ENCODE data around the gene CNGB1. TPM values are rescaled to one million over a fixed set of nuclear protein-coding genes. Genes with fewer than 3 reads are reported as not detected.
"Not testable (repeated sequence)": the region's sequence is repeated elsewhere in the genome, so short reads cannot be mapped to it uniquely, and the experiment has no call there.

Gene CNGB1
- total RNA-seq, 1 experiment from 2014 or later: not detected

GRCh38 chr16:57897996-57898395 is 72.9 kb downstream of the CNGB1 start:
- no peak for TF ChIP-seq CTCF (conservative IDR thresholded peaks at IDR 0.05; ENCODE audit: low read depth, low read length)
- Histone ChIP-seq H3K4me3 (ENCODE audit: low read depth, low read length, poor library complexity, severe bottlenecking) (no peak overlapping the region), H3K27me3 (replicated peaks; ENCODE audit: insufficient read depth, low read depth, low read length, poor library complexity) (no peaks in the 10 kb centered on the region), H3K4me1 (ENCODE audit: insufficient read depth, low read length, poor library complexity, severe bottlenecking) (no peaks in the 10 kb centered on the region), H3K27ac (ENCODE audit: low read depth, low read length, poor library complexity, severe bottlenecking) (no peak overlapping the region), H3K9me3 (ENCODE audit: low read depth, low read length, poor library complexity, severe bottlenecking) (no peaks in the 10 kb centered on the region), H3K36me3 (ENCODE audit: insufficient read depth, low read length, poor library complexity, severe bottlenecking) (no peaks in the 10 kb centered on the region)
- no peak for DNase-seq (ENCODE audit: low spot score)
- intact Hi-C loops (cut with micrococcal nuclease; ENCODE audit: unreplicated experiment): loop anchor here (2.0 to 5.0 kb wide), 2 partner anchors 225 to 409 kb away; no protein-coding TSS in a partner anchor
- CTCF ChIA-PET: no interaction called here
- BruUV-seq (replicated peaks): no TSS peak
- POLR2A ChIA-PET (ENCODE audit: low non-redundant PET): no interaction called here

GRCh38 chr16:57897053-57897784 is 73.7 kb downstream of the CNGB1 start:
- Histone ChIP-seq H3K27me3 (replicated peaks; ENCODE audit: insufficient read depth, low read depth, low read length, poor library complexity) (no peaks in the 10 kb centered on the region), H3K4me1 (ENCODE audit: insufficient read depth, low read length, poor library complexity, severe bottlenecking) (no peaks in the 10 kb centered on the region), H3K36me3 (ENCODE audit: insufficient read depth, low read length, poor library complexity, severe bottlenecking) (no peaks in the 10 kb centered on the region), H3K27ac (ENCODE audit: low read depth, low read length, poor library complexity, severe bottlenecking) (no peak overlapping the region), H3K4me3 (ENCODE audit: low read depth, low read length, poor library complexity, severe bottlenecking) (no peak overlapping the region), H3K9me3 (ENCODE audit: low read depth, low read length, poor library complexity, severe bottlenecking) (no peaks in the 10 kb centered on the region)
- CTCF ChIA-PET: interaction anchor here (0.6 to 0.7 kb wide), 2 partner anchors 82 to 112 kb away, joined by 3 to 10 read pairs; no protein-coding TSS in a partner anchor
- DNase-seq (ENCODE audit: low spot score): no peak
- intact Hi-C loops (cut with micrococcal nuclease; ENCODE audit: unreplicated experiment): loop anchor here (5.0 kb wide), 1 partner anchor 410 kb away; no protein-coding TSS in a partner anchor
- BruUV-seq (replicated peaks): no TSS peak
- TF ChIP-seq EZH2 (IDR thresholded peaks at IDR 0.05; ENCODE audit: borderline replicate concordance, low read depth, low read length, poor library complexity, severe bottlenecking) (no peak), CTCF (conservative IDR thresholded peaks at IDR 0.05; ENCODE audit: low read depth, low read length) (no peak)
- POLR2A ChIA-PET (ENCODE audit: low non-redundant PET): no interaction called here

- H3K27ac ChIP-seq (ENCODE audit: low read depth, low read length, poor library complexity, severe bottlenecking); POLR2A ChIA-PET (ENCODE audit: low non-redundant PET); CTCF ChIA-PET; DNase-seq (ENCODE audit: low spot score); H3K4me3 ChIP-seq (ENCODE audit: low read depth, low read length, poor library complexity, severe bottlenecking); H3K36me3 ChIP-seq (ENCODE audit: insufficient read depth, low read length, poor library complexity, severe bottlenecking); BruUV-seq (replicated peaks); H3K27me3 ChIP-seq (replicated peaks; ENCODE audit: insufficient read depth, low read depth, low read length, poor library complexity); H3K9me3 ChIP-seq (ENCODE audit: low read depth, low read length, poor library complexity, severe bottlenecking): not testable (repeated sequence)
- peaks cover 11% of the 10 kb centered on the region for H3K4me1 ChIP-seq (ENCODE audit: insufficient read depth, low read length, poor library complexity, severe bottlenecking)
- intact Hi-C loops (cut with micrococcal nuclease; ENCODE audit: unreplicated experiment): loop anchor here (5.0 kb wide), 1 partner anchor 412 kb away; no protein-coding TSS in a partner anchor
Measured at GRCh38 chr16:57895081-57895547, 75.8 kb downstream of the CNGB1 start.

Data from A673 (cell line).